Endothelial cell of umbilical vein (primary cell): ENCODE results near the gene CDK9.

Experiments used
- CTCF ChIP-seq, 2 donors: IDR thresholded peaks; 1 replicate in 1 of 2; 2 replicates in 1 of 2; pipeline ENCODE4 v1.5.1; 2011; ENCODE audit warnings: low read length in 2 of 2, mild to moderate bottlenecking in 2 of 2, moderate library complexity in 2 of 2, control low read depth in 1 of 2, inconsistent platforms in 1 of 2, low read depth in 1 of 2; ENCODE audit not compliant: insufficient read depth in 1 of 2; ENCODE audit errors: extremely low read depth in 1 of 2
- EZH2 ChIP-seq: IDR thresholded peaks from 2 replicates; pipeline ENCODE4 v1.6.1; 2012; ENCODE audit warnings: borderline replicate concordance, low read depth, mild to moderate bottlenecking, moderate library complexity, low read length, inconsistent platforms; ENCODE audit not compliant: severe bottlenecking
- POLR2AphosphoS5 ChIP-seq: IDR thresholded peaks from 2 replicates; pipeline ENCODE4 v1.6.1; 2012; ENCODE audit warnings: low read depth, mild to moderate bottlenecking, control low read depth, low read length, moderate library complexity; ENCODE audit not compliant: insufficient read depth

- TF ChIP-seq CTCF (IDR thresholded peaks at IDR 0.05; ENCODE audit: extremely low read depth in 1 of 2, insufficient read depth in 1 of 2, low read depth in 1 of 2, low read length in 2 of 2) = peak; percentile 48 to 64
- no peak for TF ChIP-seq POLR2AphosphoS5
- TF ChIP-seq EZH2 = no peak
Measured at GRCh38 chr9:127805620-127806019, 19.8 kb downstream of the CDK9 start.
